K562 (cell line): ENCODE results near the gene TMEM184A. TPM values are rescaled to one million over a fixed set of nuclear protein-coding genes. Genes with fewer than 3 reads are reported as not detected.

Source experiments
- ATAC-seq: fragments of 200-7000 bp; cut with Tn5 transposase; 3 replicates; pipeline ENCODE4 v1.9.1; 2020; ENCODE audit warnings: moderate library complexity
- BruUV-seq: library from RNA; stranded (reverse); fragments of 400-500 nt; replicated peaks from 2 replicates; lab custom pipeline; 2021; lab: Mats Ljungman, UMichigan
- CTCF ChIA-PET: fragments of 300-600 bp; formaldehyde crosslinking; extraction: SDS; loops from one replicate; lab custom pipeline; 2021; ENCODE audit warnings: low intra/inter-chr PET ratio; lab: Yijun Ruan, JAX
- POLR2A ChIA-PET: fragments of 300-600, 350-650 bp; sonication (Branson Sonifier 250); formaldehyde crosslinking; extraction: SDS; loops from one replicate; lab custom pipeline; 2021; ENCODE audit warnings: antibody characterized with exemption, inconsistent platforms; lab: Yijun Ruan, JAX
- DNase-seq, 4 experiments: peaks; one replicate each; pipeline versions ENCODE4 v3.0.0 to v3.0.0-alpha.2; 2011 to 2018; ENCODE audit warnings: low spot score in 3 of 4, mixed read lengths in 3 of 4; ENCODE audit errors: extremely low read depth in 1 of 4
- FAIRE-seq: peaks from 2 replicates; lab custom pipeline; 2011; peaks lifted over from hg19 to GRCh38; lab: Jason Lieb, UNC
- H2AFZ ChIP-seq: 2 replicates; pipeline ENCODE4 v1.6.0; 2011; ENCODE audit warnings: low read depth, low read length, control low read depth, inconsistent platforms
- H3K27ac ChIP-seq: fragments of 200-600 bp; 3 replicates; pipeline ENCODE4 v1.8.0; 2011; ENCODE audit warnings: low read depth, mild to moderate bottlenecking, control low read depth, inconsistent platforms, low read length, moderate library complexity, mixed read lengths; ENCODE audit errors: extremely low read depth
- H3K27me3 ChIP-seq, 2 experiments: fragments of 300-600 bp in 1 of 2; 2 replicates in 1 of 2; 3 replicates in 1 of 2; pipeline versions ENCODE4 v1.6.0 to v1.8.0; 2011; ENCODE audit warnings: inconsistent platforms in 2 of 2, low read length in 2 of 2, mild to moderate bottlenecking in 1 of 2, mixed read lengths in 1 of 2, moderate library complexity in 1 of 2; ENCODE audit not compliant: control insufficient read depth in 2 of 2, insufficient read depth in 2 of 2
- H3K36me3 ChIP-seq: fragments of 300-600 bp; 3 replicates; pipeline ENCODE4 v1.8.0; 2011; ENCODE audit warnings: mild to moderate bottlenecking, low read length, inconsistent platforms; ENCODE audit not compliant: control insufficient read depth, insufficient read depth
- H3K4me1 ChIP-seq, 2 experiments: fragments of 200-600 bp in 1 of 2; replicated peaks in 1 of 2; 2 replicates in 1 of 2; 3 replicates in 1 of 2; pipeline versions ENCODE4 v1.5.1 to v1.8.0; 2011; ENCODE audit warnings: inconsistent platforms in 2 of 2, low read length in 2 of 2, mild to moderate bottlenecking in 1 of 2, mixed read lengths in 1 of 2, moderate library complexity in 1 of 2; ENCODE audit not compliant: control insufficient read depth in 2 of 2, insufficient read depth in 2 of 2
- H3K4me2 ChIP-seq: 2 replicates; pipeline ENCODE4 v1.6.1; 2011; ENCODE audit warnings: low read length, control low read depth, inconsistent platforms, mixed read lengths; ENCODE audit not compliant: insufficient read depth
- H3K4me3 ChIP-seq: fragments of 200-600 bp; sonication (generic), shearing (Covaris generic); 2 replicates; pipeline ENCODE4 v1.5.1; 2016; ENCODE audit warnings: control low read depth, inconsistent platforms
- H3K79me2 ChIP-seq: fragments of 200-600 bp; 3 replicates; pipeline ENCODE4 v1.8.0; 2011; ENCODE audit warnings: low read length, inconsistent platforms; ENCODE audit not compliant: control insufficient read depth, insufficient read depth
- H3K9ac ChIP-seq, 2 experiments: 2 replicates each; pipeline versions ENCODE4 v1.6.0 to v1.6.1; 2011; ENCODE audit warnings: low read depth in 2 of 2, low read length in 2 of 2, control low read depth in 1 of 2, inconsistent platforms in 1 of 2, mild to moderate bottlenecking in 1 of 2, mixed read lengths in 1 of 2; ENCODE audit not compliant: insufficient read depth in 1 of 2
- H3K9me1 ChIP-seq: one replicate; pipeline ENCODE4 v1.6.0; 2011; ENCODE audit warnings: inconsistent platforms, mild to moderate bottlenecking, low read length, moderate library complexity; ENCODE audit not compliant: control insufficient read depth, insufficient read depth
- H3K9me3 ChIP-seq: replicated peaks from 2 replicates; pipeline ENCODE4 v1.5.1; 2011; ENCODE audit warnings: low read depth, low read length, inconsistent platforms; ENCODE audit not compliant: control insufficient read depth, insufficient read depth
- H4K20me1 ChIP-seq: replicated peaks from 2 replicates; pipeline ENCODE4 v1.6.1; 2011; ENCODE audit warnings: low read length, inconsistent platforms, mixed read lengths; ENCODE audit not compliant: control insufficient read depth, insufficient read depth
- CBFA2T2 ChIP-seq: fragments of 450-650 bp; conservative IDR thresholded peaks from 2 replicates; pipeline ENCODE4 v1.6.1; 2017; ENCODE audit warnings: mild to moderate bottlenecking
- JUND ChIP-seq, 2 experiments: IDR thresholded peaks; 2 replicates in 1 of 2; 3 replicates in 1 of 2; pipeline ENCODE4 v1.6.1; 2011; ENCODE audit warnings: borderline replicate concordance in 2 of 2, low read depth in 2 of 2, low read length in 2 of 2, improper control_type of control experiment in 1 of 2, missing biosample characterization in 1 of 2, missing genetic modification characterization in 1 of 2, missing genetic modification reagents in 1 of 2
- NEUROD1 ChIP-seq: fragments of 150-350 bp; IDR thresholded peaks from 2 replicates; pipeline ENCODE4 v1.6.1; 2014; ENCODE audit warnings: borderline replicate concordance, low read length, low read depth; ENCODE audit not compliant: partially characterized antibody
- PHF21A ChIP-seq: fragments of 450-650 bp; IDR thresholded peaks from 2 replicates; pipeline ENCODE4 v1.6.1; 2017; ENCODE audit warnings: low read depth, borderline replicate concordance
- ZBTB40 ChIP-seq, 2 experiments: fragments of 450-650 bp in 1 of 2; sonication (generic) in 1 of 2; formaldehyde crosslinking in 1 of 2; IDR thresholded peaks; 2 replicates each; pipeline versions ENCODE4 v1.7.1 to v1.9.0; 2016 to 2022; ENCODE audit warnings: inconsistent platforms in 1 of 2, mild to moderate bottlenecking in 1 of 2, missing genetic modification reagents in 1 of 2
- ZEB2 ChIP-seq: fragments of 450-650 bp; IDR thresholded peaks from 2 replicates; pipeline ENCODE4 v1.6.1; 2016
- WGBS: fragments of 100-300 bp; shearing (Covaris generic); methylation state at CpG from one replicate; pipeline ENCODE4 v1.1.6; 2016; ENCODE audit warnings: low coverage, mixed read lengths; ENCODE audit not compliant: insufficient coverage; ENCODE audit errors: missing lambda C conversion rate; 5-methylcytosine and 5-hydroxymethylcytosine counted together
- in situ Hi-C: fragments of 300-500 bp; cut with MboI; formaldehyde crosslinking; loops from 4 replicates; pipeline ENCODE4 v1.15.0; 2018; ENCODE audit warnings: inconsistent platforms, mixed read lengths
- intact Hi-C: fragments of 100-400 bp; cut with micrococcal nuclease; formaldehyde crosslinking; loops from 2 replicates; pipeline ENCODE4 v1.14.2; 2022
- polyA plus RNA-seq, 8 experiments: library from polyadenylated mRNA; depleted of rRNA in 4 of 8; stranded (reverse) in 5 of 8; unstranded in 3 of 8; fragments of >200 nt; fragmentation: Nextera tagmentation in 2 of 8; fragmentation: Illumina TruSeq in 1 of 8; extraction: Ambion mirVana in 2 of 8; extraction: Trizol in 1 of 8; gene quantifications; 2 replicates each; pipeline versions ENCODE4 v1.2.1 to v1.2.3, GENCODE V29; 2011 to 2014; ENCODE audit warnings: inconsistent platforms in 1 of 8, missing spikeins in 1 of 8
- total RNA-seq, 7 experiments: library from RNA; depleted of rRNA in 6 of 7; stranded (reverse); fragments of >200 nt in 6 of 7; fragmentation: Illumina TruSeq in 2 of 7; extraction: Trizol in 2 of 7; gene quantifications; 2 replicates each; pipeline versions ENCODE4 v1.2.1 to v1.2.3, GENCODE V29; 2011 to 2021; ENCODE audit warnings: low replicate concordance in 1 of 7
- TF ChIP-seq, protein P1 (sequence below): fragments of 250-450 bp; sonication (Bioruptor Pico); IDR thresholded peaks from 2 replicates; pipeline ENCODE4 v1.9.0; 2021; ENCODE audit warnings: mild to moderate bottlenecking, inconsistent platforms

Gene TMEM184A
- total and polyA plus RNA-seq, 9 of the 15 experiments (the other 6 are each of a cell fraction or from before 2014, with no cell fraction given): 0.10 to 0.18 (median 0.11) TPM; not detected in 6

DNA sequence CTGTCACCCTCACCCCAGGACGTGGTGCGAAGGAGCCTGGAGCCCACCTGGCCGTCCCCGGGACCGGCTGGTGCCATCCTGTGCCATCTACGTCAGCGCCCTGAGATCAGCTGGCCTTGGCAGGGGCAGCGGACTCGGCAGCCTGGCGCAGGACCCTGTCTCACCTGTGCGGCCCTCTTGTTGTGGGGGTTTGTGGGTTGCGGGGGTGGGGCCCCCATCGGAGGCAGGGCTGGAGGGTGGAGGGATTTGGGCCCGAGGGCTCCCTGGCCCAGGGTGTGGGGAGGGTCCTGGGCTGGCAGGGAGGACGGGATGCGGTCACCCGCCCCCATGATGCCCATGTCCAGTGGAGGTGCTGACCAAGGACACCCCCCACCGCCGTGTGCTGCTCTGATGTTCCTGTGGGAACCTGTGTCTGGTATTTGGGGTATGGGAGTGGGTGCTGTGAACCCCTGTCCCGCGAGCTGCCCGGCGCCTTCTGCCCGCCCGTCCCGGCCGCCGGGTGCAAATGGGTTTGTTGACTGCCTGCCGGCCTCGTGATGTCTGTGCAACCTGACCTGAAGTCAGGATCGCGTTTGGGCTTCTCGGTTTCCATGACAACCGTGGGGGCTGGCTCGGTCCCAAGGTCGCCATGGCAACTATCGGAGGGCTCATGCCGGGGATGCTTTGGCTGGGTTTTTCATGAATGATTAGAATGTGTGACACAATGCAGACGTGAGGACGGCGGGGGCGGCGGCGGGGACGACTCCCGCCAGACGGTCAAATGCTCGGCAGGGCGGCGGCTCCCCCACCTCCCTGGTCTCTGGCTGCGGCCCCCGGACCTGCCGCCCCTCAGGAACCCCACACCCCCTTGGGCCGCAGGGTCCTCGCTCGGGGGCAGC, 18.2 kb downstream of the TMEM184A start:
- no TSS peak for BruUV-seq
- peak; percentile 92 to 98 (median 96) for DNase-seq
- FAIRE-seq: peak; percentile 100
- CTCF ChIA-PET: interaction anchor here (1.7 kb wide), 1 partner anchor 34 kb away, joined by 4 read pairs; the partner anchor contains the start of gene INTS1
- intact Hi-C loops (no loop called here), in situ Hi-C loops (no loop called here)
- no peaks in the 10 kb centered on the region for H3K9me3 ChIP-seq
- peaks cover 56% of the 10 kb centered on the region; the same call in 2 of the 3 replicates for H3K36me3 ChIP-seq
- peak overlapping the region; percentile 25; the same call in 2 of the 3 replicates for H3K27ac ChIP-seq
- WGBS: 25% methylated on average over 36 of the region's 56 CpGs
- H3K4me3 ChIP-seq: no peak overlapping the region
- peak; percentile 75 for ATAC-seq
- H2AFZ ChIP-seq: no peak overlapping the region
- peak overlapping the region in 1 of 2 experiments; percentile 73; a peak in 2 of 4 replicates for H3K9ac ChIP-seq
- POLR2A ChIA-PET: interaction anchor here (0.7 to 1.4 kb wide), 2 partner anchors 11 to 13 kb away, joined by 3 to 6 read pairs; no protein-coding TSS in a partner anchor
- peaks cover 56% of the 10 kb centered on the region for H3K79me2 ChIP-seq
- H3K27me3 ChIP-seq: no peaks in the 10 kb centered on the region
- H3K9me1 ChIP-seq: peaks cover 14% of the 10 kb centered on the region
- peaks cover 46% of the 10 kb centered on the region for H4K20me1 ChIP-seq
- H3K4me1 ChIP-seq: peaks cover 29 to 81% of the 10 kb centered on the region in 2 experiments
- H3K4me2 ChIP-seq: peak overlapping the region; percentile 45
- TF ChIP-seq ZEB2 (peak; percentile 31; the same call in 1 of the 2 replicates), CBFA2T2 (peak; percentile 72), ZBTB40 (IDR thresholded peaks at IDR 0.05) (peak; percentile 69), ZBTB40 (CRISPR knock-in tag; IDR thresholded peaks at IDR 0.05) (no peak), PHF21A (no peak), NEUROD1 (peak; percentile 93), JUND (IDR thresholded peaks at IDR 0.05; ENCODE audit: borderline replicate concordance, low read depth, low read length) (peak; percentile 68; the same call in 1 of the 2 replicates), JUND (tag; IDR thresholded peaks at IDR 0.05; ENCODE audit: borderline replicate concordance, low read depth, low read length) (no peak; the same call in 2 of the 3 replicates)
- TF ChIP-seq, protein P1, sequence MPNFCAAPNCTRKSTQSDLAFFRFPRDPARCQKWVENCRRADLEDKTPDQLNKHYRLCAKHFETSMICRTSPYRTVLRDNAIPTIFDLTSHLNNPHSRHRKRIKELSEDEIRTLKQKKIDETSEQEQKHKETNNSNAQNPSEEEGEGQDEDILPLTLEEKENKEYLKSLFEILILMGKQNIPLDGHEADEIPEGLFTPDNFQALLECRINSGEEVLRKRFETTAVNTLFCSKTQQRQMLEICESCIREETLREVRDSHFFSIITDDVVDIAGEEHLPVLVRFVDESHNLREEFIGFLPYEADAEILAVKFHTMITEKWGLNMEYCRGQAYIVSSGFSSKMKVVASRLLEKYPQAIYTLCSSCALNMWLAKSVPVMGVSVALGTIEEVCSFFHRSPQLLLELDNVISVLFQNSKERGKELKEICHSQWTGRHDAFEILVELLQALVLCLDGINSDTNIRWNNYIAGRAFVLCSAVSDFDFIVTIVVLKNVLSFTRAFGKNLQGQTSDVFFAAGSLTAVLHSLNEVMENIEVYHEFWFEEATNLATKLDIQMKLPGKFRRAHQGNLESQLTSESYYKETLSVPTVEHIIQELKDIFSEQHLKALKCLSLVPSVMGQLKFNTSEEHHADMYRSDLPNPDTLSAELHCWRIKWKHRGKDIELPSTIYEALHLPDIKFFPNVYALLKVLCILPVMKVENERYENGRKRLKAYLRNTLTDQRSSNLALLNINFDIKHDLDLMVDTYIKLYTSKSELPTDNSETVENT (CRISPR knock-in tag): no peak
